SK-N-SH (cell line): ENCODE measurements around the gene ZNF814. TPM values are rescaled to one million over a fixed set of nuclear protein-coding genes. Genes with fewer than 3 reads are reported as not detected.

ENCODE experiments used
- CTCF ChIA-PET: fragments of 300-600, 350-600 bp; formaldehyde crosslinking; extraction: SDS; loops from one replicate; lab custom pipeline; 2021; lab: Yijun Ruan, JAX
- POLR2A ChIA-PET: fragments of 350-600 bp; sonication (Branson Sonifier 250); formaldehyde crosslinking; extraction: SDS; loops from one replicate; lab custom pipeline; 2020; ENCODE audit warnings: antibody characterized with exemption, inconsistent platforms; lab: Yijun Ruan, JAX
- DNase-seq: peaks from one replicate; pipeline ENCODE4 v3.0.0; 2012
- H2AFZ ChIP-seq: fragments of 200-600 bp; sonication (generic); 2 replicates; pipeline ENCODE4 v1.8.1; 2016; ENCODE audit warnings: antibody characterized with exemption, mild to moderate bottlenecking, low read depth
- H3F3A ChIP-seq: fragments of 200-600 bp; sonication (generic); replicated peaks from 2 replicates; pipeline ENCODE3; 2016; ENCODE audit warnings: antibody characterized with exemption, mild to moderate bottlenecking; ENCODE audit not compliant: insufficient read depth
- H3K27ac ChIP-seq, 2 experiments: fragments of 200-500 bp in 1 of 2; fragments of 200-600 bp in 1 of 2; sonication (Bioruptor generic) in 1 of 2; sonication (generic), shearing (Covaris generic) in 1 of 2; 2 replicates each; pipeline versions ENCODE4 v1.5.1 to v1.6.1; 2014 to 2016; ENCODE audit warnings: low read depth in 2 of 2, inconsistent platforms in 1 of 2, low read length in 1 of 2, mild to moderate bottlenecking in 1 of 2, mixed read lengths in 1 of 2
- H3K27me3 ChIP-seq: fragments of 200-600 bp; sonication (generic), shearing (Covaris generic); 2 replicates; pipeline ENCODE4 v1.6.1; 2016; ENCODE audit warnings: mixed run types; ENCODE audit not compliant: insufficient read depth
- H3K36me3 ChIP-seq, 2 experiments: fragments of 200-500 bp in 1 of 2; fragments of 200-600 bp in 1 of 2; sonication (Bioruptor generic) in 1 of 2; sonication (generic) in 1 of 2; replicated peaks in 1 of 2; 2 replicates each; pipeline versions ENCODE3 to v1.5.1; 2014 to 2016; ENCODE audit warnings: low read length in 1 of 2, mild to moderate bottlenecking in 1 of 2; ENCODE audit not compliant: insufficient read depth in 2 of 2, control insufficient read depth in 1 of 2
- H3K4me1 ChIP-seq, 2 experiments: fragments of 200-500 bp in 1 of 2; fragments of 200-600 bp in 1 of 2; sonication (Bioruptor generic) in 1 of 2; sonication (generic), shearing (Covaris generic) in 1 of 2; 2 replicates each; pipeline versions ENCODE4 v1.5.1 to v1.6.1; 2014 to 2016; ENCODE audit warnings: low read depth in 1 of 2, low read length in 1 of 2, mixed run types in 1 of 2; ENCODE audit not compliant: insufficient read depth in 2 of 2, control insufficient read depth in 1 of 2
- H3K4me2 ChIP-seq: fragments of 200-600 bp; sonication (generic), shearing (Covaris generic); 2 replicates; pipeline ENCODE4 v1.6.1; 2017; ENCODE audit warnings: mixed run types
- H3K4me3 ChIP-seq, 2 experiments: fragments of 200-500 bp in 1 of 2; fragments of 200-600 bp in 1 of 2; sonication (Bioruptor generic) in 1 of 2; sonication (generic), shearing (Covaris generic) in 1 of 2; 2 replicates each; pipeline versions ENCODE4 v1.5.1 to v1.8.1; 2014 to 2016; ENCODE audit warnings: low read depth in 2 of 2, inconsistent platforms in 1 of 2, low read length in 1 of 2, mild to moderate bottlenecking in 1 of 2, mixed read lengths in 1 of 2, moderate library complexity in 1 of 2
- H3K79me2 ChIP-seq: fragments of 200-600 bp; sonication (generic); 2 replicates; pipeline ENCODE4 v1.8.1; 2017; ENCODE audit warnings: mild to moderate bottlenecking; ENCODE audit not compliant: insufficient read depth
- H3K9ac ChIP-seq: fragments of 200-600 bp; sonication (generic); 2 replicates; pipeline ENCODE4 v1.6.1; 2017; ENCODE audit warnings: mixed run types
- H3K9me2 ChIP-seq: fragments of 200-600 bp; sonication (generic); 2 replicates; pipeline ENCODE4 v1.6.1; 2017; ENCODE audit warnings: mixed run types
- H3K9me3 ChIP-seq: fragments of 200-600 bp; sonication (generic); 2 replicates; pipeline ENCODE4 v1.6.1; 2017; ENCODE audit warnings: mixed run types, mild to moderate bottlenecking, moderate library complexity
- H4K20me1 ChIP-seq: fragments of 200-600 bp; sonication (generic); 2 replicates; pipeline ENCODE4 v1.6.1; 2017; ENCODE audit warnings: mild to moderate bottlenecking, mixed run types; ENCODE audit not compliant: insufficient read depth
- CHD2 ChIP-seq: fragments of 150-350 bp; IDR thresholded peaks from 2 replicates; pipeline ENCODE4 v1.6.1; 2018; ENCODE audit warnings: low read length; ENCODE audit not compliant: partially characterized antibody
- EP300 ChIP-seq, 2 experiments: IDR thresholded peaks; 2 replicates each; pipeline versions ENCODE4 v1.4.0 to v1.6.1; 2012; ENCODE audit warnings: borderline replicate concordance in 1 of 2, low read depth in 1 of 2, low read length in 1 of 2
- EZH2phosphoT487 ChIP-seq: fragments of 200-600 bp; sonication (generic); IDR thresholded peaks from 2 replicates; pipeline ENCODE4 v1.6.1; 2017; ENCODE audit warnings: low read depth, mixed run types, mild to moderate bottlenecking, antibody characterized with exemption, moderate library complexity, borderline replicate concordance
- FOXM1 ChIP-seq: IDR thresholded peaks from 2 replicates; pipeline ENCODE4 v1.4.0; 2012; ENCODE audit warnings: low read depth, mild to moderate bottlenecking
- GABPA ChIP-seq: IDR thresholded peaks from 2 replicates; pipeline ENCODE4 v1.4.0; 2012; ENCODE audit warnings: low read depth, mild to moderate bottlenecking
- MEF2A ChIP-seq: IDR thresholded peaks from 2 replicates; pipeline ENCODE4 v1.4.0; 2012; ENCODE audit warnings: low read depth, borderline replicate concordance
- NFIC ChIP-seq: IDR thresholded peaks from 2 replicates; pipeline ENCODE4 v1.4.0; 2012; ENCODE audit warnings: borderline replicate concordance
- POLR2AphosphoS5 ChIP-seq: IDR thresholded peaks from 2 replicates; pipeline ENCODE4 v1.6.1; 2012; ENCODE audit warnings: low read depth, low read length
- RAD21 ChIP-seq: IDR thresholded peaks from 2 replicates; pipeline ENCODE4 v1.6.1; 2012; ENCODE audit warnings: mild to moderate bottlenecking, low read length
- RCOR1 ChIP-seq: fragments of 150-350 bp; IDR thresholded peaks from 2 replicates; pipeline ENCODE4 v1.6.1; 2017; ENCODE audit warnings: antibody characterized with exemption, low read length
- RFX5 ChIP-seq: IDR thresholded peaks from 2 replicates; pipeline ENCODE4 v1.6.1; 2012; ENCODE audit warnings: mild to moderate bottlenecking, improper control_type of control experiment, low read length
- RXRA ChIP-seq: IDR thresholded peaks from 2 replicates; pipeline ENCODE4 v1.4.0; 2012; ENCODE audit warnings: low read depth, mild to moderate bottlenecking, borderline replicate concordance
- TCF12 ChIP-seq: IDR thresholded peaks from 2 replicates; pipeline ENCODE4 v1.4.0; 2012
- USF1 ChIP-seq: IDR thresholded peaks from 2 replicates; pipeline ENCODE4 v1.4.0; 2012; ENCODE audit warnings: low read depth, borderline replicate concordance
- WGBS: methylation state at CpG from one replicate; pipeline ENCODE4 v1.1.6; 2017; ENCODE audit warnings: low lambda C conversion rate; 5-methylcytosine and 5-hydroxymethylcytosine counted together
- polyA plus RNA-seq, 3 experiments: library from polyadenylated mRNA; depleted of rRNA; stranded (reverse); fragments of >200 nt; gene quantifications; 2 replicates each; pipeline ENCODE4 v1.2.3, GENCODE V29; 2012

ZNF814 gene
- polyA plus RNA-seq, 1 of the 3 experiments (the other 2 are of a cell fraction): 4.3 TPM

- TF ChIP-seq TCF12 (no peak), EP300 (IDR thresholded peaks at IDR 0.05; ENCODE audit: borderline replicate concordance in 1 of 2, low read depth in 1 of 2, low read length in 1 of 2) (no peak), RFX5 (no peak), RXRA (no peak), RAD21 (no peak), CHD2 (no peak), EZH2phosphoT487 (no peak), POLR2AphosphoS5 (no peak)
- Histone ChIP-seq H3K4me1 (no peaks in the 10 kb centered on the region; a peak in 1 of 4 replicates), H3K4me3 (peak overlapping the region; percentile 55 to 67), H3K36me3 (peaks cover 10 to 12% of the 10 kb centered on the region in 2 experiments), H3K27me3 (no peaks in the 10 kb centered on the region), H2AFZ (peak overlapping the region; percentile 95), H3K4me2 (peak overlapping the region; percentile 76), H3K9me3 (no peaks in the 10 kb centered on the region), H3K79me2 (peaks cover 6% of the 10 kb centered on the region; the same call in 1 of the 2 replicates), H3K27ac (peak overlapping the region in 1 of 2 experiments; percentile 66; a peak in 3 of 4 replicates), H4K20me1 (no peaks in the 10 kb centered on the region), H3F3A (peaks cover 12% of the 10 kb centered on the region), H3K9ac (peak overlapping the region; percentile 72), H3K9me2 (no peaks in the 10 kb centered on the region)
- CTCF ChIA-PET: no interaction called here
- POLR2A ChIA-PET: interaction anchor here (1.5 kb wide), 1 partner anchor 12 kb away, joined by 5 read pairs; the partner anchor contains the start of gene ZNF552
- 29% methylated on average over 6 of the region's 6 CpGs for WGBS
- DNase-seq: no peak
These were observed 85.6 kb downstream of the ZNF814 start for GRCh38 chr19:57803265-57803593.

- Histone ChIP-seq H3K4me2 (no peak overlapping the region), H3K36me3 (peaks cover 4 to 6% of the 10 kb centered on the region in 2 experiments), H3K4me1 (no peaks in the 10 kb centered on the region; a peak in 1 of 4 replicates), H4K20me1 (no peaks in the 10 kb centered on the region), H3K4me3 (no peak overlapping the region), H3K9me2 (no peaks in the 10 kb centered on the region), H3K79me2 (peaks cover 6% of the 10 kb centered on the region; the same call in 1 of the 2 replicates), H3F3A (peaks cover 9% of the 10 kb centered on the region), H2AFZ (no peak overlapping the region), H3K27ac (no peak overlapping the region), H3K9me3 (no peaks in the 10 kb centered on the region), H3K27me3 (no peaks in the 10 kb centered on the region), H3K9ac (no peak overlapping the region)
- ChIA-PET POLR2A (no interaction called here), CTCF (interaction anchor here (1.1 kb wide), 1 partner anchor 13 kb away, joined by 3 read pairs; the partner anchor contains the start of gene ZNF552)
- 92% methylated on average over 4 of the region's 4 CpGs for WGBS
- no peak for DNase-seq
- TF ChIP-seq RCOR1 (no peak), RXRA (no peak), NFIC (no peak), USF1 (no peak), FOXM1 (no peak), MEF2A (no peak), GABPA (no peak)
These were observed 86.6 kb downstream of the ZNF814 start for GRCh38 chr19:57802269-57802668.
